ENCODE results near the gene TMEM255A. TPM values are rescaled to one million over a fixed set of nuclear protein-coding genes. Genes with fewer than 3 reads are reported as not detected.

The TMEM255A gene
- total RNA-seq, 4 donors from 2014 or later = 0.20 to 2.9 (median 0.67) TPM; not detected in 1

GRCh38 chrX:120334151-120334550 lies 22.9 kb upstream of the TMEM255A start:
- Histone ChIP-seq H3K27ac (no peak overlapping the region), H3K36me3 (no peaks in the 10 kb centered on the region), H3K4me3 (replicated peaks in 1 of 3) (no peak overlapping the region), H3K9me3 (no peaks in the 10 kb centered on the region), H3K4me1 (no peaks in the 10 kb centered on the region), H3K27me3 (no peaks in the 10 kb centered on the region)
- 75 to 85% methylated on average over 2 of the region's 2 CpGs for WGBS, 2 donors
- intact Hi-C loops (cut with DNase I) = no loop called here
- TF ChIP-seq, protein P1, sequence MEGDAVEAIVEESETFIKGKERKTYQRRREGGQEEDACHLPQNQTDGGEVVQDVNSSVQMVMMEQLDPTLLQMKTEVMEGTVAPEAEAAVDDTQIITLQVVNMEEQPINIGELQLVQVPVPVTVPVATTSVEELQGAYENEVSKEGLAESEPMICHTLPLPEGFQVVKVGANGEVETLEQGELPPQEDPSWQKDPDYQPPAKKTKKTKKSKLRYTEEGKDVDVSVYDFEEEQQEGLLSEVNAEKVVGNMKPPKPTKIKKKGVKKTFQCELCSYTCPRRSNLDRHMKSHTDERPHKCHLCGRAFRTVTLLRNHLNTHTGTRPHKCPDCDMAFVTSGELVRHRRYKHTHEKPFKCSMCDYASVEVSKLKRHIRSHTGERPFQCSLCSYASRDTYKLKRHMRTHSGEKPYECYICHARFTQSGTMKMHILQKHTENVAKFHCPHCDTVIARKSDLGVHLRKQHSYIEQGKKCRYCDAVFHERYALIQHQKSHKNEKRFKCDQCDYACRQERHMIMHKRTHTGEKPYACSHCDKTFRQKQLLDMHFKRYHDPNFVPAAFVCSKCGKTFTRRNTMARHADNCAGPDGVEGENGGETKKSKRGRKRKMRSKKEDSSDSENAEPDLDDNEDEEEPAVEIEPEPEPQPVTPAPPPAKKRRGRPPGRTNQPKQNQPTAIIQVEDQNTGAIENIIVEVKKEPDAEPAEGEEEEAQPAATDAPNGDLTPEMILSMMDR (IDR thresholded peaks at IDR 0.05) = no peak
- no peak for TF ChIP-seq POLR2A (IDR thresholded peaks at IDR 0.05)
- no peak for DNase-seq

- Histone ChIP-seq H3K4me3 (replicated peaks in 1 of 3) (no peak overlapping the region), H3K27me3 (no peaks in the 10 kb centered on the region), H3K36me3 (no peaks in the 10 kb centered on the region), H3K9me3 (no peaks in the 10 kb centered on the region), H3K4me1 (no peaks in the 10 kb centered on the region), H3K27ac (no peak overlapping the region)
- TF ChIP-seq, protein P1 (IDR thresholded peaks at IDR 0.05) = no peak
- TF ChIP-seq POLR2A (IDR thresholded peaks at IDR 0.05) = no peak
- no peak for DNase-seq
- intact Hi-C loops (cut with DNase I) = no loop called here
- 79 to 100% methylated on average over 1 of the region's 1 CpG for WGBS, 2 donors
These were observed 21.1 kb upstream of the TMEM255A start for GRCh38 chrX:120332394-120332793.

DNA sequence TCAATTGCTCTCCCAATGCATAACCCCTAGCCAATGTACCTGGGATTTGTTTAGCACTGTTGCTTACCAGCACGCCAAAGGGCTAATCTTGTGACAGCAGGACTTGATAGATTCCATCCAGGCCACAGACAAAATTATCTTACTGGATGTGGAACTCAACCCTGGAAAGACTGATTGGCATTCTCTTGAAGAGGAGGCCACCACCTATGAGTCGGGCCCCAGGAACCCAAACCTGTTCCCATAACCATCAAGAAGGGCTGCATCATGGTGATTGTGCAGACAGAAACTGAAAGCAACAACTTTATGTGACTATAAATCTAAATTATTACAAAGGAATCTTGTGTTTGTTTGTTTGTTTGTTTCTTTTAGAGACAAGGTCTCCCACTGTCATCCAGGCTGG lies 19.9 kb upstream of the TMEM255A start:
- Histone ChIP-seq H3K27me3 (no peaks in the 10 kb centered on the region), H3K27ac (no peak overlapping the region), H3K9me3 (no peaks in the 10 kb centered on the region), H3K4me3 (replicated peaks in 1 of 3) (no peak overlapping the region), H3K36me3 (no peaks in the 10 kb centered on the region), H3K4me1 (no peaks in the 10 kb centered on the region)
- TF ChIP-seq POLR2A (IDR thresholded peaks at IDR 0.05) = no peak
- TF ChIP-seq, protein P1 (IDR thresholded peaks at IDR 0.05) = no peak
- intact Hi-C loops (cut with DNase I) = no loop called here
- no peak for DNase-seq
- 96% methylated on average over 2 of the region's 2 CpGs; no CpG with 5 or more reads in 1 of the 2 donors for WGBS, 2 donors

DNA sequence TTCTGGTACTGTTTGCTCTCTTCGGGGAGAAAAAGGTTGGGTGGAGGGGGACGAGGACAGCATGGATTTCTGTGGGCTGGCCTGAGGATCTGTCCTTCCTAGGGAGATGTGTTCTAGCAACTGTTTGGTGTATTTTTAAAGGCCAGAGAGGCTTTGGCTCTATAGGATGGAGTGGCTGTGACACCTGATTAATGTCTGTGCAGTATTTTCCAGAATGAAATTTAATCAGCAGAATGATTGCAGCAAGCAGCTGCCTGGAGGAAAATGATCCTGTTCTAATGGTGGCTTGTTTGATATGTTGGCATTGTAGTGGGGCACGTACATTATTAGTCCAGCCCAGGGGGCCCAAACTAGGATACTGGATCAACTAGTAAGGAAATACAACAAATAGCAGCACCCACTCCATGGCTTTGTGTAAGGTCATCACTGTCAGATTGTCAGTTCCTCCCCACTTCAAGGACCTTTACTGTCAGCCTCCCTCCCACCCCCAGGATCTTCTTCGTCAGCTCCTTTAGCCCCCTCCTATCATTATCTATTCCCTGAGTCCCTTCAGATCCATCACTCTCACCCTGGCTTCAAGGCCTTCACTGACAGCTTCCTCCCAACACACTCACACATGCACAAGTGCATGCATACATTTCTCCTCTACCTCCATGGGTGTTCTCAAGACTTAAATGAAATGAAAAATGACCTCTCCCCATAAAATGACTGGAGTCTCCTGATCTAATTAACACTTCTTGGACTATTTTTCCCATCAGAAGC lies 10.4 kb upstream of the TMEM255A start:
- no peaks in the 10 kb centered on the region for H3K36me3 ChIP-seq
- TF ChIP-seq, protein P1 (IDR thresholded peaks at IDR 0.05) = no peak
- no peak for TF ChIP-seq POLR2A (IDR thresholded peaks at IDR 0.05)
- no peak for DNase-seq
- intact Hi-C loops (cut with DNase I) = no loop called here
- H3K4me1 ChIP-seq = no peaks in the 10 kb centered on the region
- no peak overlapping the region for H3K27ac ChIP-seq
- H3K9me3 ChIP-seq = no peaks in the 10 kb centered on the region
- H3K4me3 ChIP-seq (replicated peaks in 1 of 3) = no peak overlapping the region
- 79 to 82% methylated on average over 4 of the region's 4 CpGs for WGBS, 2 donors
- H3K27me3 ChIP-seq = peaks cover 7% of the 10 kb centered on the region

- intact Hi-C loops (cut with DNase I) = no loop called here
- TF ChIP-seq, protein P1 (IDR thresholded peaks at IDR 0.05) = no peak
- TF ChIP-seq POLR2A (IDR thresholded peaks at IDR 0.05) = no peak
- WGBS, 2 donors = 79 to 84% methylated on average over 4 of the region's 4 CpGs
- Histone ChIP-seq H3K27me3 (peaks cover 7% of the 10 kb centered on the region), H3K27ac (no peak overlapping the region), H3K36me3 (no peaks in the 10 kb centered on the region), H3K4me1 (no peaks in the 10 kb centered on the region), H3K4me3 (replicated peaks in 1 of 3) (no peak overlapping the region), H3K9me3 (no peaks in the 10 kb centered on the region)
- DNase-seq = no peak
These were observed 7.2 kb upstream of the TMEM255A start for GRCh38 chrX:120318411-120318810.
